Smooth muscle cell (in vitro differentiated cells): ENCODE measurements around the gene CCDC91. TPM values are rescaled to one million over a fixed set of nuclear protein-coding genes. Genes with fewer than 3 reads are reported as not detected.

Source experiments
- DNase-seq: peaks from one replicate; lab custom pipeline; 2025; ENCODE audit not compliant: unreplicated experiment; lab: John Stamatoyannopoulos, UW
- H2AFZ ChIP-seq: fragments of 200-600 bp; sonication (generic); 2 replicates; pipeline ENCODE4 v1.6.0; 2016; ENCODE audit warnings: antibody characterized with exemption, low read depth, mild to moderate bottlenecking
- H3F3A ChIP-seq: fragments of 200-600 bp; sonication (generic); 2 replicates; pipeline ENCODE4 v1.6.0; 2017; ENCODE audit warnings: antibody characterized with exemption, low read depth
- H3K27ac ChIP-seq: fragments of 200-600 bp; sonication (generic); 2 replicates; pipeline ENCODE4 v1.5.1; 2016; ENCODE audit warnings: low read depth, mild to moderate bottlenecking
- H3K27me3 ChIP-seq: fragments of 200-600 bp; sonication (generic); 2 replicates; pipeline ENCODE4 v1.6.1; 2016; ENCODE audit warnings: low read depth, mild to moderate bottlenecking
- H3K36me3 ChIP-seq: fragments of 200-600 bp; sonication (generic); 2 replicates; pipeline ENCODE4 v1.5.1; 2016; ENCODE audit warnings: low read depth
- H3K4me1 ChIP-seq: fragments of 200-600 bp; sonication (generic); 2 replicates; pipeline ENCODE4 v1.5.1; 2016; ENCODE audit warnings: low read depth
- H3K4me2 ChIP-seq: fragments of 200-600 bp; sonication (generic); 2 replicates; pipeline ENCODE4 v1.6.0; 2016; ENCODE audit warnings: mild to moderate bottlenecking
- H3K4me3 ChIP-seq: fragments of 200-600 bp; sonication (generic); 2 replicates; pipeline ENCODE4 v1.5.1; 2016; ENCODE audit warnings: mild to moderate bottlenecking
- H3K79me2 ChIP-seq: fragments of 200-600 bp; sonication (generic); 2 replicates; pipeline ENCODE4 v1.6.0; 2016; ENCODE audit warnings: low read depth, mild to moderate bottlenecking
- H3K9ac ChIP-seq: fragments of 200-600 bp; sonication (generic); 2 replicates; pipeline ENCODE4 v1.6.0; 2016; ENCODE audit warnings: low read depth
- H3K9me3 ChIP-seq: fragments of 200-600 bp; sonication (generic); replicated peaks from 2 replicates; pipeline ENCODE4 v1.5.1; 2016; ENCODE audit warnings: low read depth
- H4K20me1 ChIP-seq: fragments of 200-600 bp; sonication (generic); 2 replicates; pipeline ENCODE4 v1.6.0; 2016; ENCODE audit warnings: low read depth
- CTCF ChIP-seq: fragments of 200-600 bp; sonication (generic); IDR thresholded peaks from 2 replicates; pipeline ENCODE4 v1.5.1; 2017; ENCODE audit warnings: borderline replicate concordance, mild to moderate bottlenecking, antibody characterized with exemption; ENCODE audit not compliant: insufficient read depth, poor library complexity, severe bottlenecking
- WGBS: methylation state at CpG from one replicate; pipeline ENCODE4 v1.1.7; 2016; ENCODE audit warnings: low lambda C conversion rate; 5-methylcytosine and 5-hydroxymethylcytosine counted together
- polyA plus RNA-seq: library from polyadenylated mRNA; unstranded; fragments of >200 nt; fragmentation: Nextera tagmentation; extraction: Ambion mirVana; gene quantifications from 2 replicates; pipeline ENCODE4 v1.2.1, GENCODE V29; 2016
- total RNA-seq: library from RNA; depleted of rRNA; stranded (reverse); fragments of >200 nt; gene quantifications from 2 replicates; pipeline ENCODE4 v1.2.3, GENCODE V29; 2014

CCDC91 gene
- total and polyA plus RNA-seq, 2 experiments from 2014 or later, result 20.1 to 23.7 TPM

- Histone ChIP-seq H3F3A (no peaks in the 10 kb centered on the region), H3K27ac (no peak overlapping the region), H3K36me3 (no peaks in the 10 kb centered on the region), H3K4me3 (no peak overlapping the region), H3K79me2 (no peaks in the 10 kb centered on the region), H3K4me1 (no peaks in the 10 kb centered on the region), H3K9me3 (no peaks in the 10 kb centered on the region), H3K27me3 (no peaks in the 10 kb centered on the region), H3K9ac (no peak overlapping the region), H2AFZ (no peak overlapping the region), H3K4me2 (no peak overlapping the region), H4K20me1 (no peaks in the 10 kb centered on the region)
- no peak for DNase-seq
- TF ChIP-seq CTCF, result no peak
- WGBS, result 97% methylated on average over 2 of the region's 2 CpGs
Observed at GRCh38 chr12:28306535-28306934, 116.3 kb downstream of the CCDC91 start.

GRCh38 chr12:28308891-28309290, 118.6 kb downstream of the CCDC91 start:
- Histone ChIP-seq H3K4me2 (no peak overlapping the region), H3K9me3 (no peaks in the 10 kb centered on the region), H3K9ac (no peak overlapping the region), H3F3A (no peaks in the 10 kb centered on the region), H3K27ac (no peak overlapping the region), H2AFZ (no peak overlapping the region), H3K36me3 (no peaks in the 10 kb centered on the region), H3K4me1 (peaks cover 5% of the 10 kb centered on the region), H3K79me2 (no peaks in the 10 kb centered on the region), H3K4me3 (no peak overlapping the region), H4K20me1 (no peaks in the 10 kb centered on the region), H3K27me3 (no peaks in the 10 kb centered on the region)
- no peak for DNase-seq
- no peak for TF ChIP-seq CTCF
- WGBS, result 51% methylated on average over 2 of the region's 2 CpGs

GRCh38 chr12:28313631-28314030, 123.4 kb downstream of the CCDC91 start:
- Histone ChIP-seq H2AFZ (no peak overlapping the region), H3F3A (no peaks in the 10 kb centered on the region), H3K27me3 (no peaks in the 10 kb centered on the region), H3K4me2 (no peak overlapping the region), H3K79me2 (no peaks in the 10 kb centered on the region), H3K36me3 (peaks cover 6% of the 10 kb centered on the region), H3K9ac (no peak overlapping the region), H3K9me3 (no peaks in the 10 kb centered on the region), H3K4me3 (no peak overlapping the region), H4K20me1 (no peaks in the 10 kb centered on the region), H3K4me1 (peaks cover 5% of the 10 kb centered on the region), H3K27ac (no peak overlapping the region)
- no peak for DNase-seq
- no peak for TF ChIP-seq CTCF
- 81% methylated on average over 1 of the region's 1 CpG for WGBS

- Histone ChIP-seq H3K9me3 (no peaks in the 10 kb centered on the region), H2AFZ (no peak overlapping the region), H3K9ac (no peak overlapping the region), H3K27me3 (no peaks in the 10 kb centered on the region), H4K20me1 (no peaks in the 10 kb centered on the region), H3F3A (no peaks in the 10 kb centered on the region), H3K4me1 (peaks cover 5% of the 10 kb centered on the region), H3K79me2 (no peaks in the 10 kb centered on the region), H3K4me3 (no peak overlapping the region), H3K36me3 (peaks cover 6% of the 10 kb centered on the region), H3K4me2 (no peak overlapping the region), H3K27ac (no peak overlapping the region)
- DNase-seq, result no peak
- no peak for TF ChIP-seq CTCF
Observed at GRCh38 chr12:28316049-28316448, 125.8 kb downstream of the CCDC91 start.
